GM08714 (cell line): ENCODE measurements around the gene GIGYF1.

Source experiments
- H3K4me3 ChIP-seq: fragments of 200-500 bp; sonication (Bioruptor generic); 2 replicates; pipeline ENCODE4 v1.5.1; 2014; ENCODE audit warnings: mild to moderate bottlenecking, low read length, inconsistent platforms
- ZNF274 ChIP-seq: IDR thresholded peaks from 2 replicates; pipeline ENCODE4 v1.6.1; 2012; ENCODE audit warnings: mild to moderate bottlenecking, low read depth, low read length

GIGYF1 gene

DNA sequence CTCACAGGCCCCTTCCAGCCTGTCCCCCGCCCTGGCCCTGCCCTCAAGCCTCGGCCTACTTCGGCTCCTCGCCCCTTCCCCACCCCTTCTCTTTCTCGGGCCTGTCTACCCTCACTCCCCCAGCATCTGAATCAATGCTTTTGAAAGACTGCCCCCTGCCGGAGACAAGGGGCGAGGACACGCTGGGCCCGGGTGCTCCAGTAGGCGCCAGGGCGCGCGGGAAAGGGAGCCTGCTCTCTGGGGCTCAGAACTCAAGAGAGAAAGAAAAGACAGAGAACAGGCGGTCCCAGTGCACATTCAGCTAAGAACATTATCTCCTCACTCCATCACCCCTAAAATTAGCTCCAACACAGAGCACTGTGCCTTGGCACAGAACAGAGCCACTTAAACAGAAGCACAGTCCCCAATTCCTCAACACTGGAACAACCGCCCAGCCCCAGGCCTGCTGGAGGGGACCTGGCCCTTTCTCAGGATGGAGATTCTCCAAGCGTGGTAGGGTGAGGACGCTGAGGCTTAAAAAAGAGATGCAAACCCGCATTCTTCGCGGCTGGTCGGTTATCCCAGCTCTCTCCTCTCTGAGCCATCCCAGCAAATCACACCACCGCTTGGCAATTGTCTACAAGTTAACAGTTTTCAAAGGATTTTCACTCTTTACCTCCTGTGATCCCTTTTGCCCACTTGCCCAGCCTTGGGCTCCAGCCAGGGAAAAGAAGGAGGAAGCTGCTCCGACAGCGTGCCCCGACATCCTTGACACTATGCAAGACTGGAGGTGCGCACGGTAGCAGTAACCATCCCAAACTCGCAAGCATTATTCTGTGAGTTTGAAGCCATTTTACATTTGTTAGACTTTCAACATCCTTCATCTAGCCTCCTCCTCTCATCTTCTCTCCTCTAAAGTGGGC, 2.1 kb downstream of the GIGYF1 start:
- TF ChIP-seq ZNF274 = no peak
- H3K4me3 ChIP-seq = no peak overlapping the region; the same call in 1 of the 2 replicates

DNA sequence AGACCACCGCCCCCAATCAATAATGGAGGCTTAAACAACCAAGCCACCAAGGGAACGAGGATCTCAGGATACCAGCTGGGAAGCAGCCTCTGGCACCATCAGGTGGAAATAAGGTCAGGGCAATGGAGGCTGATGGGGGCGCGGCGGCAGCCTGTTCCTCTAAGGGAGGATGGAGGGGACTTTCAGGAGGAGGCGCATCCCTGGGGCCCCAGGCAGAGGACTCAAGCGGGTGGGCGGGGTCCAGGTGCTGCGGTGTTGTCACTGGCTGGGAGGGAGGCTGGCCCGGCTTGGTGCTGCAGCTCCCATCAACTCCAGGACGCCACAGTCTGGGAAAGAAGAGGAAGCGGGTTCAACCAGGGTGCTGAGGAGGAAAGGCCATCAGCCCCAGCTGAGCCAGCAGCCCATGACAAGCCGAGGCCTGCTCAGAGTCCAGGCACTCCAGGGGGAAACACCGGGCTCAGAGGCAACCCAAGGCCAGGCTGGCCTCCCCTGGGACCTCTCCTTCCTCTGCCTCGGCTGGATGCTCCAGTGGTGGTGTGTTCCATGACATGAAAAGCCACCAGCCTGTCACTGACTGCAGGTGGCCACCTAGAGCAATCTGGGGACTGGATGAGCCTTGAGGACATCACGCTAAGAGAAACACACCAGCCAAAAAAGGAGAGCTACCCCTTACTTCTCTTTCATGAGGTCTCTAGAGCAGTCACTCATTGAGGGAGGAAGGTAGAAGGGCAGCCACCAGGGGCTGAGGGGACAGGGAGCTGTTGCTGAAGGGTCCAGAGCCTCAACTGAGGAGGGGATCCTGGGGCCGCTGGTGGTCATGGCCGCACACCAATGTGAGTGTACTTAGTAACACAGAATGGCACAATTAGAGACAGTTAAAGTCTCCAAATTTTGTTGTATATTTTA, 4.6 kb downstream of the GIGYF1 start:
- TF ChIP-seq ZNF274 = no peak
- H3K4me3 ChIP-seq = no peak overlapping the region

- no peak for TF ChIP-seq ZNF274
Observed at GRCh38 chr7:100688326-100688860, 5.7 kb downstream of the GIGYF1 start.

GRCh38 chr7:100687751-100688300, 6.2 kb downstream of the GIGYF1 start:
- no peak overlapping the region for H3K4me3 ChIP-seq
- TF ChIP-seq ZNF274 = no peak

More at GRCh38 chr7:100688326-100688860, 5.7 kb downstream of the GIGYF1 start:
- no peak overlapping the region for H3K4me3 ChIP-seq

- H3K4me3 ChIP-seq = no peak overlapping the region
- TF ChIP-seq ZNF274 = no peak
Observed at GRCh38 chr7:100687261-100687660, 6.8 kb downstream of the GIGYF1 start.

GRCh38 chr7:100686822-100687211, 7.2 kb downstream of the GIGYF1 start:
- no peak for TF ChIP-seq ZNF274
- no peak overlapping the region for H3K4me3 ChIP-seq

DNA sequence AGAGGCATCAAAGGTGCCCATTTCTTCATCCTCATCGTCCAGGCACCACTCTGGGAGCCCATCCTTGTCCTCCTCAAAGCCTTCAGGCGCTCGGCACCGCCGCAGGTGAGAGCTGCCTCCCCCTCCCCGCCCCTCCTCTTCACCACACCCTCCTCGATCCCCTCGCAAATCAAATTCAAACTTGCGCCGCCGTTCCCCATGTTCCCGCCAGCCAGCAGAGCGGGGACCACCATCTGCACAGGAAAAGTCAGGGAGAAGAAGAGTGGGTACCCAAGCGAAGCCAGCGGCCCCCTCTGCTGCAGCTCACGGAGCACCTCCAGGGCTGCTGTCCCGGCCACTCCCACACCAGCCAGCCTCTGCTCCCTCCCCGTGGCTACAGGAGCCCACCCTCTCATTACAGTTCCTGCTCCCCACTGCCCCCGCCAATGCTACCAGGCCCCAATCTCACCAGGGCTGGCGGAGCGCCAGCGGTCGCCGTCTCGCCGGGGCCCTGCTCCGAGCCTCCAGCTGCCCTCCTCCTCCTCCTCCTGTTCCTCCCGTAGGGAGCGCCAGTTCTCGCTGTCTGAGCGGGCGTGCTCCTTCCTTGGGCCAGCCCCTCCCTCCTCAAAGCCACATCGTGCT, 7.7 kb downstream of the GIGYF1 start:
- no peak overlapping the region for H3K4me3 ChIP-seq
- TF ChIP-seq ZNF274 = no peak

GRCh38 chr7:100685631-100686145, 8.4 kb downstream of the GIGYF1 start:
- TF ChIP-seq ZNF274 = no peak
- H3K4me3 ChIP-seq = no peak overlapping the region

DNA sequence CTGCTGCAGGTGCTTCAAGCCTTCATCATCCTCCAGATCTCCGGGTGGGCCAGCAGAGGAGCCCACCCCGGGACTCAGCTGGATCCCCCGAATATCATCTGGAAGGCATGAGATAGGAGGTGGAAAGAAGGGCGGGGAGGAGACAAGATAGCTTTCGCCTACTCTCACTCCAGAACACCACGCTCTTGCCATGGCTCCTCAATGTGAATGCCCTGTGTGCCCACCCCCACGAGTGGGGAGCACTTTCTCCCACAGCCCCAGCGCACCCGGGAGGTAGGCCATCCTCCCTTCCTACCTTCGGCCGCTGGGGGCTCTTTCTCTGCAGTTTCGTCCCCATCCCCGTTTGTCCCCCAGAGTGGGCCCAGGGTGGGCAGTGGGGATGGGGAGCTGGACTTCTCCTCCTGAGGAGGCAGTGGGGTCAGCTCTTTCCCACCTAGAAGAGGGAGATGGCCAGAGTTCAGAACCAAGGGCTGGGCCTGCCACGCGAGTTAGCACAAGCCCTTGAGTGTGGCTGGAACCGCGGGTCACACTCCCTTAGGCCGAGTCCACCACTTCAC, 8.9 kb downstream of the GIGYF1 start:
- no peak for TF ChIP-seq ZNF274
- no peak overlapping the region for H3K4me3 ChIP-seq

DNA sequence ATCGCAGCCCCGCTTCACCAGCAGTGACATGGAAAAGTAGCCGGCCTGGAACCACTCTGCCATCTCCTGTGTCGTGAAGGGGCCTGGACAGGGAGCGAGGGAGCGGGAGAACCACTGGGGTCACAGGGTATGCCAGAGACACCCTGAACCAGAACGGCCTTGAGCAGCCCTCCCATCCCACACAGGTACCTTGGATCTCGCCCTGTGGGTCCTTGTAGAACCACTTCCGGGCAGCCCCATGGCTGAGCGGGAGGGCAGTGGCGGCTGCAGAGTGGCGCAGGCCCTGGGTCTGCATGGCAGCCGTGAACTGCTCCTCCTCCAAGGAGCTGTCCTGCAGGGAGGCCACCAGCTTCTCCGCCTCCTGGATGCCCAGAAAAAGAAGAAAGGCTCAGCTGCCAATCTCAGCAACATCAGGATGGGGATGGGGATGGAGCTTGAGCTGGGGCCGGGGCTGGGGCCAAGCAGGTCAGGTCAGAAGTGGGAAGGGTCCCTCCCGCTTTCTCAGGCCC, 9.5 kb downstream of the GIGYF1 start:
- TF ChIP-seq ZNF274 = no peak
- no peak overlapping the region for H3K4me3 ChIP-seq

GRCh38 chr7:100683659-100684533, 10.2 kb downstream of the GIGYF1 start:
- no peak overlapping the region for H3K4me3 ChIP-seq
- TF ChIP-seq ZNF274 = no peak

GRCh38 chr7:100682991-100683658, 10.9 kb downstream of the GIGYF1 start:
- H3K4me3 ChIP-seq = no peak overlapping the region
- TF ChIP-seq ZNF274 = no peak
